Measurements from ENCODE around the gene CNTFR.

GRCh38 chr9:34590381-34591247 is 1.1 kb upstream of the CNTFR start:
- TF ChIP-seq CTCF (IDR thresholded peaks at IDR 0.05) (no peak), POLR2A (IDR thresholded peaks at IDR 0.05) (no peak), POLR2AphosphoS5 (IDR thresholded peaks at IDR 0.05) (no peak), EP300 (IDR thresholded peaks at IDR 0.05) (no peak)
